ENCODE measurements around the gene CSNK1G3.
A peak's percentile ranks its signal among the peaks of the same experiment; 100 is the strongest.
"Not testable (repeated sequence)": the region's sequence is repeated elsewhere in the genome, so short reads cannot be mapped to it uniquely, and the experiment has no call there.

The CSNK1G3 gene

DNA sequence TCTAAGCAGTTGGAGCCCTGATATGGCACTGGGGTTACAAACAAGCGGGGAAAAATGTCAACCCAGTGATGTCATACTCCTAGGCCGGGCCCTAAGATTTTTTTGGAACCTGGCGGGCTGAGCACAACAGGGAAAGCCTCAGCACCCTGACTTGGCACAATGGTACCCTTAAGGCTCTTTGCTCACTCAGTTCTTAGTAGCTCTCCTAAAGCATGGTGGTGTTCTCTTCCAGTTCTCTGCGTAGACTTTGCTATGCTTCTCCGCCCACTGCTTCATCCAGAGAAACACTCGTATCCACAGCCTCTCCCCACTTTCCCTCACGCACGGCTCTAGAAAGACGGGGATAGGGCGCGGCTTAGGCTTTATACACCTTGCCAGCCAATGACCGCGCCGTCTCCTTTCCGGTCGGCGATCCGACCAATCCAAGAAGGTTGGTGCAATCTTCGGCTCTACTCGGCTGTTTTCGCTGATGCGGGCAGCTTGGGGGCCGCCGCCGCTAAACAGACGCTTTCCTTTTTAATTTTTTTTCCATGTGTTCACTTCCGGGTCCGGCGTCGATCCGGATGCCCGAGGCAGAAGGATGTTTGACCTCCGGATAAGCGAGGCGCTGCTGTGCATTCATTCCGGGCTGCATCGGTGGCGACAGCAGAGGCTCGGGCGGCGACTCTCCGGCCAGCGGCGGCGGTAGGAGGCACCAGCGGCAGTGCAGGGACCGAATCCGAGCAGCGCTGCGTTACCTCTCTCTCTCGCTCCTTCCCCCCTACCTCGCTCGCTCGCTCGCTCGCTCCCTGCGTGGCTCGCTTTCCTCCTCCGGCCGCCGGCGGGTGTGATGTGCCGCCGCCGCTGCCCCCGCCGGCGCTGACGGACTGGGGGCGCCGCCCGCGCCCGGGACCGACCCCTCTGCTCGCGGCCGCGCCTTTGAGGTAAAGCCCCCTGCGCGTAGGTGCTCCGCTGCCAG, at the start of gene CSNK1G3:
TSS of gene CSNK1G3 (plus strand) at position 530 of the 958 bp plus-strand sequence. CDS start 33,487 bp downstream, outside the sequence.
- DNase-seq = peak; percentile 97

DNA sequence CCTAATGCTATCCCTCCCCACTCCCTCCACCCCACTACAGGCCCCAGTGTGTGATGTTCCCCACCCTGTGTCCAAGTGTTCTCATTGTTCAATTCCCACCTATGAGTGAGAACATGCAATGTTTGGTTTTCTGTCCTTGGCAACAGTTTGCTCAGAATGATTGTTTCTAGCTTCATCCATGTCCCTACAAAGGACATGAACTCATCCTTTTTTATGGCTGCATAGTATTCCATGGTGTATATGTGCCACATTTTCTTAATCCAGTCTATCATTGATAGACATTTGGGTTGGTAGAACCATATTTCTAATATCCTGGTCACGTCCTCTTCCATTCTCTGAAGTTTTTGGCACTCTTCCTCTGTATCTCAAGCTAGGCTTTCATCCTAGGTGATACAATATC, 45.1 kb upstream of the CSNK1G3 start:
- not testable (repeated sequence) for DNase-seq

GRCh38 chr5:123471385-123471784, 40.6 kb upstream of the CSNK1G3 start:
- no peak for DNase-seq

GRCh38 chr5:123472150-123472924, 39.6 kb upstream of the CSNK1G3 start:
- no peak for DNase-seq

DNA sequence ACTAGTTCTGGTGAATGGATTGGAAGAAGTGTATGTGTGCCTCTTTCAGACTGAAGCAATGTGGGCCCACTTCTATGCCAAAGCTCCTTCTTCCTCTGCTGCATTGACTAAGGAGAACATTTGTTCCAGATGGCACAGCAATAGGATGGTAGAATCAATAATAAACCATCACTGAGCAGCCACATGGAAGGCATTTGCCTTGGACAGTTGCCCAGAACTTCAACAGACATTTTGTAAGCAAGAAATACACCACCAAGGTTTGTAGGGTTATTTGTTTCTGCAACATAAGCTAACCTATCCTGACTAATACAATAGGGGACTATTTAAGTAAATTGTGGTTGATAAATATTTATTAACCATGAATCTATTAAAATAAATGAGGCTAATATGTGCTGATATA, 37.7 kb upstream of the CSNK1G3 start:
- no peak for DNase-seq

- DNase-seq = no peak
These were observed 35.2 kb upstream of the CSNK1G3 start for GRCh38 chr5:123476731-123477130.

DNA sequence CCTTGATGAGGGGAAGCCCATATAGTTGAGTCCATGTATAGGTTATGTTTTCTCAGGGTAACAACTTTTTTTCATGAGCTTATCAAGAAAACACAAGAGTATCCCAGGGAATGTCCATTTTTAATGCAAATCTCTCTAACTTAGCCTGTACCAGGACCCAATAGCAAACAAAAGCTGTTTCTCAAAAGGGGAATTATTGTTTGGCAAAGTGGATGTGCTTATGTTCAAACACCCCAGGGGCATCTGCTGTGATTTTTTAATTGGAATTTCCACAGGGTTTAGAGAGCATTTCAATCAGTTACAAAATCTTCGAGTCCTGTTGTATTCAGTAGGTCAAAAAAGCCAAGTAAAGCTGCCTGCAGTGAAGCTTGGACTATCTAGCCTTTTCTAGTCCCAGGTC, 33.4 kb upstream of the CSNK1G3 start:
- no peak for DNase-seq

- DNase-seq = no peak
These were observed 29.7 kb upstream of the CSNK1G3 start for GRCh38 chr5:123482258-123482657.

GRCh38 chr5:123483446-123484077, 28.4 kb upstream of the CSNK1G3 start:
- DNase-seq = no peak

- no peak for DNase-seq
These were observed 26.7 kb upstream of the CSNK1G3 start for GRCh38 chr5:123485275-123485674.

- DNase-seq = no peak
These were observed 24.9 kb upstream of the CSNK1G3 start for GRCh38 chr5:123486951-123487655.

DNA sequence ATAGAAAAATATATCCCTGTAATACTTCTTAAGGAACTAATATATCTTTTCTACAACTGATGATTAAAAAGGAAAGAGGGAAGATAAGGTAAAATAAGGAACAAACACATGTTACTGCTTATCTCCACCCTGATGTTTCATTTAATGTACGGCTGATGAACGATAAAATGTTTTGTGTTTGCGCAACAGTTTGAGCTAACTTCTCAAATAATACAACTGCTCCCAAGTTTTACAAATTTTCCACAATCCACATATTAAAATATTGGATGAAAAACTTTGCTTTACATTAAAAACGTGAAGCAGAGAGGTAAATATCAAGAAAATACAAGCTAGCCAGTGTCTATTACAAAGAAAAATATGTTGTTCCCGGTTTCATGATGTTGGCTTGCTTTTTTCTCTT, 21.0 kb upstream of the CSNK1G3 start:
- DNase-seq = no peak

- DNase-seq = peak; percentile 41
These were observed 16.8 kb upstream of the CSNK1G3 start for GRCh38 chr5:123495211-123495610.

- peak; percentile 41 for DNase-seq
These were observed 15.1 kb upstream of the CSNK1G3 start for GRCh38 chr5:123496892-123497291.

GRCh38 chr5:123500471-123500870, 11.5 kb upstream of the CSNK1G3 start:
- no peak for DNase-seq

- DNase-seq = no peak
These were observed 9.9 kb upstream of the CSNK1G3 start for GRCh38 chr5:123502120-123502519.

GRCh38 chr5:123503299-123503698, 8.7 kb upstream of the CSNK1G3 start:
- no peak for DNase-seq

GRCh38 chr5:123505633-123506032, 6.3 kb upstream of the CSNK1G3 start:
- no peak for DNase-seq

DNA sequence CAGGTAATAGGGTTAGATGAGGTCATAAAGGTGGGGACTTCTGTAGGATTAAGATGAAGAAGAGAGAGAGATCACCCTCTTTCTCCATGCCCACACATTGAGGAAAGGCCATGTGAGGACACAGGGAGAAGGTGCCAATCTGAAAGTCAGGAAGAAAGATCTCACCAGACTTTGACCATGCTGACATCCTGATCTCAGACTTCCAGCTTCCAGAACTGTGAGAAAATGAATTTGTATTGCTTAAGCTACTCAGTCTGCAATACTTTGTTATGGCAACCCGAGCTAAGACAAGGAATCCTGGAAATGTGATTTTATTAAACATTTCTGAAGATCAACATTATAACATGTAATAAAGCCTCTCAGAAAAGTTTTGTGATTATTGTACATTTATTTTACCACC, 3.5 kb upstream of the CSNK1G3 start:
- DNase-seq = no peak

- peak; percentile 70 for DNase-seq
These were observed 708 bp upstream of the CSNK1G3 start for GRCh38 chr5:123511290-123511647.

DNA sequence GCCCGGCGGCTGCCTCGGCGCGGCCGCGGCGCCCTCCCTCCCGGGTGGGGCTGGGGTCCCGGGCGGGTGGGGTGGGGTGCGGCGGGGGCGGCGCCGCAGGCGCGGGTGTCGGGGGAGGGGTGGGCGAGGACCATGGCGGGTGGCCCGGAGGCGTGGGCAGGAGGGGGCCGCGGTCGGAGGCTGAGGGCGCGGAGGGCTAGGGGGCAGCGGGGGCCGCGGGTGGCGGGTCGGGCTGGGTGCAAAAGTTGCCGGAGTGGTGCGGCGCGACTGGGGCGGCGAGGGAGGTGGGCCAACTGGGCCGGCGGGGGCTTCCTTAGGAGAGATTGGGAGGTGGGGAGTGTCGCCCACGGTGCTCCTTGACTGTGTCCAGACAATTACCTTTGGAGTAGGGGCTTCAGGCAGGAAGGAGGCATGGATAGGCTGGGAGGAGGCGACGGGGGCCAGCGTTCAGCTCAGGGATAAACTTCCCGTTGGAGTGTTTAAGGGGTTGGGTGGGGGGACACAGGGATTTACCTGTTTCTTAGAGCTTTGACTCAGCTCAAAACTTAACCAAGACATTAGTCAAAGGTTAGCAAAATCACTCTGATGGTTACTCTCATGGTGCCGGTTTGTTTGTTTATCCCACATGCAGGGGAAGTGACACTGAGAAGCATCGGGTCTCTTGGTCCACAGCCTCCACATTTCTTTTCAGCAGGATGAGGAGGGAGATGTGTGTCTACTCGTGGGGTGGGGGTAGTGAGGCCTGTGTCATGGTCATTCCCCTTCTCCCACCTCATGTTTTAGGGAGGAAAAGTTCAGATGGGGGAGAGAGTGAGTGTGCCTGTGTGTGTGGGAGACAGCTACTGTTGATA, 859 bp downstream of the CSNK1G3 start:
- peak; percentile 9 for DNase-seq

Measured in NCI-H226 (cell line).